Ecto neural progenitor cell (in vitro differentiated cells): ENCODE data around the gene GTSE1.
"Not testable (repeated sequence)": the region's sequence is repeated elsewhere in the genome, so short reads cannot be mapped to it uniquely, and the experiment has no call there.

Experiments
- DNase-seq: peaks from one replicate; pipeline ENCODE4 v3.0.0-alpha.2; 2018; ENCODE audit warnings: low spot score

GTSE1 gene

DNA sequence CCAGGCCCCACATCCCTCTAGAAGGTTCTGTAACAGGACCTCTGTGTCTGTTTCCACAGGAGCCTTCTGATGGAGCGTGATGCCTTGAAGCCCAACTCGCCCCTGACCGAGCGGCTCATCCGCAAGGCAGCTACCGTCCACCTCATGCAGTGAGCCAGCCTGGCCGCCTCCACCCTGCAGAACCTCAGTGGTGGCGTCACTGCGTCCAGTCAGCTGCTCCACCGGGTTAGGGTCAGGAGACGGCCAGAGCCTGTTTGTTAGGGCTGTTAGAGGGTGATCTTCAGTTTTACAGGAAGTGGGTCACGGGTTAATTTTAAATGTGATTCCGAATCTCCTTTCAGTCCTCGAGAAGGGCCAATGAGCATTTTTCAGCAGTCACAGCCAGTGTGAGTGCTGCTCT is 3.9 kb upstream of the GTSE1 start:
- DNase-seq, result no peak

DNA sequence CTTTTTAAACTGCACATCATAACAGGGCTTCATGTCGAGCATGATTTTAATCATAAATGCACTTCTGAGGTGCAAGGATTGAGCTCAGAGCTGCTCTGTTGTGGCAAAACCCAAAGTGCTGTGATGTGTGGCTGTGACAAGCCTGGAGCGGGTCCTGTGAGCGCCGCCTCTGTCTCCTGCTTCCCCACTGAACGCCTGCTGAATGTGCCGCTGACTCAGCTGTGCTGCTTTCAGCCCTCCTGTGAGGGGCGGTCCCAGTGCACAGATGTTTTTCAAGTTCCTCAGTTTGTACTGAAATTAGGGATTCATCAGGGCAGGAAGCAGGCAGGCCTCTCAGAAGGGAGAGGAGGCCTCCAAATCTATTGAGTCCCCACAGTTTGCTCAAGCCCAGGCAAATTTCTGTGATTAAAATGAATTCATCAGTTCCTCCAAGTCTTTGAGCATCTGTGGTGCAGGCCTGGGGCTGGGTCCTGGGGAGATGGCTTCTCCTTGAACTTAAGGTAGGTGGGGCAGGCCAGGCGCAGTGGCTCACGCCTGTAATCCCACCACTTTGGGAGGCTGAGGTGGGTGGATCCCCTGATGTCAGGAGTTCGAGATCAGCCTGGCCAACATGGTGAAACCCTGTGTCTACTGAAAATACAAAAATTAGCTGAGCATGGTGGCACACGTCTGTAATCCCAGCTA is 3.0 kb upstream of the GTSE1 start:
- no peak for DNase-seq

DNA sequence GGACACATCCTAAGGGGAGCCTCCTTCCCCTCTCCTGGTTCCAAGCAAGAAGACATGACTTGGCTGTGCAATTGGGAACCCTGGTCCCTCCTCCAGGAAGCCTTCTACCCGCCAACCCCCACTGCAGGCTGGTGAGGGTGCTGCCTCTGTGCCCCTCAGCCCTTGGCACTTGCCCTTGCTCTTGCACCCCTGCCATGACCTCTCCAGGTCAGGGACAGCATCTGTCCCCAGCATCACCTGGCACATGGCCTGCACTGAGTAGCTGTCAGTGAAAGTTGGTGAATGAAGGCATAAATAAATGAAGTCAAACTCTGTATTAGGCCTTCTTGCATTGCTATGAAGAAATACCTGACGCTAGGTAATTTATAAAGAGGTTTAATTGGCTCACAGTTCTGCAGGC is 1.9 kb upstream of the GTSE1 start:
- no peak for DNase-seq

DNA sequence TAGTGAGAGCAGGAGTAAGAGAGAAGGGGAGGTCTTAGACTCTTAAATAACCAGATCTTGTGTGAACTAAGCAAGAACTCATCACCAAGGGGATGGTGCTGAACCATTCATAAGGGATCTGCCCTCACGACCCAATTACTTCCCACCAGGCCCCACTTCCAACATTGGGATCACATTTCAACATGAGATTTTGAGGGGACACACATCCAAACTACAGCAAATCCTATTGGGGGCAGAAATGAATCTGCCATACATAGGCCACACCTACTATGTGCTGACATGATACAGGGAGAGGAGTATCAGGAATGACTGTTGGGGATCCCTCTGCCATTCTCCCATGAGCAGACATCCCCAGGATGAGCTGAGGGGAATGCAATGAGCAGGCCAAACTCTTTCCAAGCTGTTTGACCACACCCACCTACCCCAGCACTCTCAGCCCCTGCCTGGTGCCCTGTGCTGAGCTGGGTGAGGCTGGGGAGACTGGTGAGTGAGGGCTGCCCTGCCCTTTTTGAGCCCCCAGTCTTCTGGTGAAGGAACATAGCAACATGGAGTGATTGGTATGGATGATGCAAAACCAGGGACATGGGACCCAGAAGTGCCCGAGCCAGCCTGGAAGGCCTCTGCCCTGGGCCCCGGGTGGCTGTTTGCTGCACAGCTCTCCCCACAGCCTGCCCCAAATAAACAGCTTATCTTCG is 1.2 kb upstream of the GTSE1 start:
- no peak for DNase-seq

DNA sequence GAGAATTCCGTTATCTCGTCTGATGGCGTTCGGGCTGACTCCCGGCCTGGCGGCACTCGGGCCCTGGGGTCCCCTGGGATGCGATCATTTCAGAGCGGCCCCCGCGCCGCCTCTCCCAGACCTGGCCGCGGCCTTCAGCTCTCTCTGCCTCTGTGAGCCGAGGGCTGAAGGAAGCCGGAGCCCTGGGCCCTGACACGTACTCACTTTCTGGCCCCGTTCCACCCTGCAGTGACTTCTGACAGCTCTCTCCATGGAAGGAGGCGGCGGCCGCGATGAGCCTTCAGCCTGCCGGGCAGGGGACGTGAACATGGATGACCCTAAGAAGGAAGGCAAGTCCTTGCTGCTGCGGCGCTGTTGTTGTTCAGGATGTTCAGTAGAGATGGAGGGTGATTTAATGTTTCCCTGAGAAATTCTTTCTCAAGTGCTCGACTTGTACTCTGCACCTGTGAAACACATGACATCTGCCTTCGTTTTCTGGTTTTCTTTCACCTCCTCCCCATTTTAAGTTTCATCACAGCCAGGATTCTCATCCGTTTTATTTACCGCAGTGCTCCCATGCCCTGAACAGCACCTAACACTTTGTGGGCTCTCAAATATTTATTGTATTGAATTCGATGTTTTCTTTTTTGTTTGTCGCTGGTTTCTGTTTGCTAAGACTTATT is 612 bp downstream of the GTSE1 start:
- no peak for DNase-seq

DNA sequence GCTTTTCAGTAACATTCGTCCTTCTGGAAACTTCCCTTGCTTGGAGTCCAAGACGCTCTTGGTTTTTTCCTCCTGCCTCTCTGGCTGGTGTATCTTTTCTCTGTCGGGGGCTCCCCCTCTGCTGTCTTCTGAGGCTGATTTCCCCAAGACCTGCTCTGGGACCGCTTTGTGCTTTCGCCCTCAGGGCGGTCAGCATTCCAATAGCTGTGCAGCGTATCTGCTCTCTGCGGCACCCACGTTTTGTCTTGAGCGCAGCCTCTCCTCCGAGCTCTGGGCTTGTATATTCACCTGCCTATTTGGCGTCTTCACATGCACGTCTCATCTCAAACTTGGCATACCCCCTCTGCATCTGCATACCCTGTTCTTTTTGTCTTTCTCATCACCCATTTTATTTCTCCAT is 2.4 kb downstream of the GTSE1 start:
- DNase-seq, result no peak

DNA sequence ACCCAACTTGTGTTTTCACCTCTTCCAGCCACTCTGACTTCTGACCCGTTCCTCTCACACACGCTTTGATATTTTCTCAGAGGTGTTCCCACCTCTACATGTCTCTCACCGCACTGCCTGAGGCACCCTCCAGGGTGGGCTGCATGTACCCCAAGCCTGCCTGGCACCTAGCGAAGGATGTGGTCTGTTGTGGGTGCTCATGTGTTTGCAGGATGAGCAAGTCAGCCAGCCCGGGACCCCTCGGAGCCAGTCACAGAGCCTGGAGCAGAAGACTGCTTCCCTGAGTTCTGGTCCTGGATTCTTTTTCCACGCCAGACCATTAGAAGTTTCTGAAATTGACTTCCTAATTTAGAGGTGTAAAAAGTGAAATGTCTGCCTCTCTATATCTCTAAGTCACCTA is 3.8 kb downstream of the GTSE1 start:
- DNase-seq, result no peak

DNA sequence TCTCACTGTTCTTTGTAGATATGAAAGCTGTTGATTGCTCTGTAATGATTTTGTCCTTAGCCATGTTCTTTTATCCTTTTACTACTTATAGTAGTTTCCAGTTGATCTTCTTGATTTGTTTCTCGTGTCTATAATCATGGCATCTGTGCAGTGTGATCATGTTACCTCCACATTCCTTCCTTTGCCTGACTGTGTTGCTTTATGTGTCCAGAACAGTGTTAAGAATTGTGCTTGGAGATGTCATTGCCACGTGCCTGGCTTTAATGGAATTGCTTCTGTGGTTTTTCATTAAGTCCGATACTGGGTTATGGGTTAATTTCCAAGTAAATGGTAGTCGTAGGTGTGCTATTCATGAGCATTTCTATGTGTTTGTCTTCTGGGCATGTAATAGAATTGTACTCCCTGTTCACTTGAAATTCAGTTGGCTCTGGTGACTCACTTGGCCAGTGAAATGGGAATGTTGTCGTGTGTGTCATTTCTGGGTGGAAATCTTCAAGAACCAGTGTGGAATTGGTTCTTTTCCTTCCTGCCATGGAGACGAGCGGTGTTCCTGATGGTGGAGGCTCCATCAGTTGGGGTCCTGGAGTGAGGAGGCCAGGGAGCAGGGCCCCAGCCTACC is 6.8 kb downstream of the GTSE1 start:
- DNase-seq, result no peak

DNA sequence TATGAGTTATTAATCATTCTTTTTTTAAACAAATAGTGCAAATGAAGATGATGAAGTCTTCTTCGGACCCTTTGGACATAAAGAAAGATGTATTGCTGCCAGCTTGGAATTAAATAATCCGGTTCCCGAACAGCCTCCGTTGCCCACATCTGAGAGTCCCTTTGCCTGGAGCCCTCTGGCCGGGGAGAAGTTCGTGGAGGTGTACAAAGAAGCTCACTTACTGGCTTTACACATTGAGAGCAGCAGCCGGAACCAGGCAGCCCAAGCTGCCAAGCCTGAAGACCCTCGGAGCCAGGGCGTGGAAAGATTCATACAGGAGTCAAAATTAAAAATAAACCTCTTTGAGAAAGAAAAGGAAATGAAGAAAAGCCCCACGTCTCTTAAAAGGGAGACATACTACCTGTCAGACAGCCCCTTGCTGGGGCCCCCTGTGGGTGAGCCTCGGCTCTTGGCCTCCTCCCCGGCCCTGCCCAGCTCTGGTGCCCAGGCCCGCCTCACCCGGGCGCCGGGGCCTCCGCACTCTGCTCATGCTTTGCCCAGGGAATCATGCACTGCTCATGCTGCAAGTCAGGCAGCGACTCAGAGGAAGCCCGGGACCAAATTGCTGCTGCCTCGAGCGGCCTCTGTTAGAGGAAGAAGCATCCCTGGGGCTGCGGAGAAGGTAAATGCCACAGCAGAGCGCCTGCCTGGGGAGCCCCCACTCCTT is 11.8 kb downstream of the GTSE1 start:
- no peak for DNase-seq

DNA sequence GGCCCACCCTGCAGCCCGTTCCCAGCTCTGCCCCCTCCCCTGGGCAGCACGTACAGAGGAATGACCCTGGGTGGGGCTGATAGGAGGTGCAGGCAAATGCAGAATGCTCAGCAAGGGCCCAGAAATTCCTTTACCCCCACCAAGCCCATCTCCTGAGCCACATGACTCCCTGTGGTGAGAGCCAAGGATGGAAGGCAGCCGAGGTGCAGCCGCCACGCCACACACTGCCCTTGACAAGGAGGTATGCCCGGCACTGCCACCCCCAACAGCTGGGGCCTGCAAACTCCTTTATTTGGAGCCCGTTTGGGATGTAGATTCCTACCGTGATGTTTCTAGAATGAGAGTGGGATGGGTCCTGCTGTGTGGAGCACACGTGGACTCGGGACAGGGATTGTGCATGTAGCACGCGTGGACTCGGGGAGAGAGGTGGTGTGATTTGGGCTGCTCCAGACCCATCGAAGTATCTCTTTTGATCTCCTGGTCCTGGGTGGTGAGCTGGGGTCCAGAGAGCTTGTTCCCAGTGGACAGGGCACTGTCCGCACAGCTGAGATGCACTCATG is 12.9 kb downstream of the GTSE1 start:
- no peak for DNase-seq

DNA sequence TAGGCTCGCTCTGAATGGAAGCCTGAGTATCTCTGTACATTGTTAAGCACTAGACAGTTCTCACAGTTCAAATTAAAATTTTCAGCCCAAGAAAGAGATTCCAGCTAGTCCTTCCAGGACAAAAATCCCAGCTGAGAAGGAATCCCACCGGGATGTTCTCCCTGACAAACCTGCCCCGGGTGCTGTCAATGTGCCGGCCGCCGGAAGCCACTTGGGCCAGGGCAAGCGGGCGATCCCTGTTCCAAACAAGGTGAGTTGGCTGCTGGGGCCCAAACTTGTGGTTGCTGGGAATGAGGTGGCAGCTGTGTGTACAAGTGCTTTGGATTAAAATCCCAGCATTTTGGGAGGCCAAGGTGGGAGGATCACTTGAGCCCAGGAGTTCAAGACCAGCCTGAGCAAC is 15.4 kb downstream of the GTSE1 start:
- no peak for DNase-seq

DNA sequence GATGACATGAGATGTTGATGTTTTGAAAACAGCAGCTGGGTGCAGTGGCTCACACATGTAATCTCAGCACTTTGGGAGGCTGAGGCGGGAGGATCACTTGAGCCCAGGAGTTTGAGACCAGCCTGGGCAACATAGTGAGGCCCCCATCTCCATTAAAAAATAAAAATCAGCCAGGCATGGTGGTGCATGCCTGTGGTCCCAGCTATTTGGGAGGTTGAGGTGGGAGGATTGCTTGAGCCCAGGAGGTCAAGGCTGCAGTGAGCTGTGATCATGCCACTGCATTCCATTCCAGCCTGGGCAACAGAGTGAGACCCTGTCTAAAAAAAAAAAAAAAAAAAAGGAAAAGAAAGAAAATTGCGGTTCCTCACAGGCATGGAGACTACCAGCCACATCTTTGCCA is 16.2 kb downstream of the GTSE1 start:
- DNase-seq, result not testable (repeated sequence)

DNA sequence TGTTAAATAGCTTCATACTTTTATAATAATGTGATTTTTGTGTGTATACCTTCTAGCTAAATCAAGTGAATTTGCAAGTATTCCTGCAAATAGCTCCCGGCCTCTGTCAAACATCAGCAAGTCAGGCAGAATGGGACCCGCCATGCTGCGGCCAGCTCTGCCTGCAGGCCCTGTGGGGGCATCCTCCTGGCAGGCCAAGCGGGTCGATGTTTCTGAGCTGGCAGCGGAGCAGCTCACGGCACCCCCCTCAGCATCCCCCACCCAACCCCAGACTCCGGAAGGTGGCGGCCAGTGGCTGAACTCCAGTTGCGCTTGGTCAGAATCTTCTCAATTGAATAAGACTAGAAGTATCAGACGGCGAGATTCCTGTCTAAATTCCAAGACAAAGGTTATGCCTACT is 19.3 kb downstream of the GTSE1 start:
- DNase-seq, result no peak

DNA sequence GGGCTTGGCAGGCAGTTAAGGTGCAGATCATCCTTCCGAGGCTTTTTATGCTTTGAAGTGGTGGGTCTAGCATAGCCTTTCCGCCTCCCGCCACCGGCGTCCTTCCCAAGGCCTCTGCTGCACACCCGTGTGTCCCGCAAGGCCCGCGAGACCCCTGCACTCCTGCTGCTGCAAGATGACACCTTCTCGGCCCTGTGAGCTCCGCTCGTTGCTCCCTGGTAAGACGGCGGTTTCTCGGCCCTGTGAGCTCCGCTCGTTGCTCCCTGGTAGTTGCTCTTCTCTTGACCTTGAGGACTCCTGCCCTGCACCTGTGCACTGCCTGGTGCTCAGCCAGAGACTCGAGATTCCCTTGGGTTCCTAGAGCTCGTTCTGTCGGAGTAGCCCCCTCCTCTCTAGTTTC is 21.0 kb downstream of the GTSE1 start:
- no peak for DNase-seq

DNA sequence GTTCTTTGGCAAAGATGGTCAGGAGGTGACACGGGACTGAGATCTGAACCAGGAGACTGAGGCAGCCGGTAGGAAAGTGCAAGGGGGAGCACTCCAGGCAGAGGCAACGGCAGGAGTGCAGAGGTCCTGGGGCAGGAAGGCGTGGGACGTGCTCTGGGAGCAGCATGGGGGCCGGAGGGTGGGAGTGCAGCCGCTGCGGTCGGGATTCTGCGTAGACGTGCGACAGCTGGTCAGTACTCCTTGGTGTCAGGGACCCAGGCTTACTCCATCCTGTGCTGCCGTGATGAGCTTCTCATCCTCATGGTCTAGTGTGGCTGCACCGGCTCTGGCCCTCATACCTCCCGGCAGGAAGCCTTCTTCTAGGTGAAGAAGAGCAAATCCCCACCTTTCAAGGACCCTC is 21.9 kb downstream of the GTSE1 start:
- DNase-seq, result no peak

DNA sequence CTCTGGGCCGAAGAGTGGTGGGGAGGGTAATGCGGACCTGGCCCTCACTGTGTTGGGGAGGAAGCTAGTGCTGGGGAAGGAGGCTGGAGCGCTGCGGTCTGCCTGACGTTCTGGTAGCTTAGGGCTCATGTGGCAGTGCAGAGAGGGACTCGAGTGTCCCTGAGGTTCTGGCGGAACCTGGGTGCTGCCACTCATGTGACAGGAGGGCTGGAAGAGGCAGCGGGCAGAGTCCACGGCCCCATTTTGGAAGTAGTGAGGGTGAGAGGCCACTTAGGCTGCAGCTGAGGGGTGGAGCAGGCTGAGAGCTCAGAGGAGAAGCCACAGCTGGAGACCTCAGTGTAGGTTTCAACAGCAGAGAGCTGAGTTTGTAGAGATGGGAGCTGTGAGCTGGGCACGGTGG is 22.6 kb downstream of the GTSE1 start:
- DNase-seq, result no peak

DNA sequence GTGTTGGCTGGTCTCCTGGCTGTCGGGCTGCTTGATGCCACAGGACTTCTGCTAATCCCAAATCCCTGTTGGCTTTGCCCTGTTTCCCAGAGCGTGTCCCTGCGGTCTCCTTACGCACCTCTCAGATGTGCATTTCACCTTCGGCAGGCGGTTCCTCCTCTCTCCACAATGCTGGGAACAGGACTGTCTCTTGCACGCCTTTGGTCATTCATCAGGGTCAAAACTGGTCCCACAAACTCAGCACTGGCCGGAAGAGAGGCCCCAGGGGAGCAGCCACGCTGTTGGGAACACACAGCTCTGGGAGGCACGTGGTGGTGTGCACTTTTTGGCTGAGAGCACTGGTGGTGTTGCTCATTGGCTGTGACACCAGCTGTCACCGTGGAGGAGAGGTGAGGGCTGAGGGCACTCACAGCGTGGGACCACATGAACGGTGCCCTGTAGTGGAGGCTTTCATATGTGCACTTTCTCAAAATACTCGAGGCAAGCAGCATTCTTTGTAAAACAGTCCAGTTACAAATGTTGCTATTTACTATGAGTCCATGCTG is 23.6 kb downstream of the GTSE1 start:
- DNase-seq, result no peak

DNA sequence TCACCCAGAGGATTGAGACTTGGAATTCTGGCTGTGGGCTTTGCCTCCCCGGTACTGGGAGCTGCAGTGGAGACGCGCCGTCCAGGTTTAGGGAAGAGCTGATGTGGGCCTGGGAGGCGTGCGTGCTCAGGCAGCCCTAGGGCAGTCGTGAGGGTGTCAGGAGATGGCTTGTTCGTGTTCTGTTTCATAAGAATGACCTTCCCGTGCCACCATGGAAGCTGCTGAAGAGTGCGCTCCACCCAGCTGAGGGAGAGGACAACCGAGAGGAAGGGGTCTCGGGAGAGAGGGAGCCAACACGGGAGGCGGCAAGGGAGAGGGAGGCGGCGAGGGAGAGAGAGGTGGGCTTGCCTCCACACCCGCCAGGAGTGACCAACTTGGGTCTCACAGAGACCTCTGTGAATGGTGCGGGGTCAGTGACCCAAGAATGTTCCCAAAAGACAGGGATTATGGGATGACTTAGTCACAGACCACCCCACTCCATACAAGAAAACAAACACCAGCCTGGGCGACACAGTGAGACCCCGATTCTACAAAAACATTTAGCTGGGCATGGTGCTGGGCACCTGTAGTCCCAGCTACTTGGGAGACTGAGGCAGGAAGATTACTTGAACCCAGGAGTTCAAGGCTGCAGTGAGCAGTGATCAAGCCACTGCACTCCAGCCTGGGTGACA is 24.2 kb downstream of the GTSE1 start:
- DNase-seq, result no peak

DNA sequence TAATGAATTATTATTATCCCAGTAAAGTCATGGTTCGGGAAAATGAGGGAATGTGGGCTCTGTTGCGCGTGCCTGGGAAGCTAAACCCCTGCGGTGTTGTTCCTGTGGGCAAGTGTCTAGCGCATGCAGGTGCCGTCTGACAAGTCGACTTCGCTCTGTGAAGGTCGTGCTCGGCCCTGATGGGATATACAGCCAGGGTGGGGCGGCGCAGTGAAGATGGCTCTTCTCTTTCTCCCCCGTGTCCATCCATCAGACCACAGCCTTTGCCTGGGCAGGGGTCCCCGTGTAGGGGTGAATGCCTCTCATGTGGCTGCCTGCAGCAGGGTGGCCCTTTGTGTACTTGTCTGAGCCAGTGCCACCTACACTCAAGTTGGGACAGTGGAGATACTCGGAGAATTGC is 26.0 kb downstream of the GTSE1 start:
- no peak for DNase-seq

DNA sequence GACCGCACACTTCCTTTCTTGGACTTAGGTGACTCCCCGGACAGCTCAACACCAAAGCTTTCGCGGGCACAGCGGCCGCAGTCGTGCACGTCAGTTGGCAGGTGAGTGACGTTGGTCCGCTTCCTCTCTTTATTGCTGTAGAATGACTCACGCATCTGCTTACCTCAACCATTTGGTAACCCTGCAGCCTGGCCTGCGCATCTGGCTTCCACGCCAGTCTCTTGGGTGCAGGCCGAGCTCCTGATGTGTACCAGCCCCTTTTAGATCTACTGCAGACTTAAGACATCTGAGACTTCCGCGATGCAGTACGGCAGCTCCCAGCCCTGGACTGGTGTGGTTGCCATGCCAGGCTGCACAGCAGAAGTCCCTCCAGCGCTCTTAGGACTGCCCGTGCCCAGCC is 26.5 kb downstream of the GTSE1 start:
- no peak for DNase-seq

DNA sequence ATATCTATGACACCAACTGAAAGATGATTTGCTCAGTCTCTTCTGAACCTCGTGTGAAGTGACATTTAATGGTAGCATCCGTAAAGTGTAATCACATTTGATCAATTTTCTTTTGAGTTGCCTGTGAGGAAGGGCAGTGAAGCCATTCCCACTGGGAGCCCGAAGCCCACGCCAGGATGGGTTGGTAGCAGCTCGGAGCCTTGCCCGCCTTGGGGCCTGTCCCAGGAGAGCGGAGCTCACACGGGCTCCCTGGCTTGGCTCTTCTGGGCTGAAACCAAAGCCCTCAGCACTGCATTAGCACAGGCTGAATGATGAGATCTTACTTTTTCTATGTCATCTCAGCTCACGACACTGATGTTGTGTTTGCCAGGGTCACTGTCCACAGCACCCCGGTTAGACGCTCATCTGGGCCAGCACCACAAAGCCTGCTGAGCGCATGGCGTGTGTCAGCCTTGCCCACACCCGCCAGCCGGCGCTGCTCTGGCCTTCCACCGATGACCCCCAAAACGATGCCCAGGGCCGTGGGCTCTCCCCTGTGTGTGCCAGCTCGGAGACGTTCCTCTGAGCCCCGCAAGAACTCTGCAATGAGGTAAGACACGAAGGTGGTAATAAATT is 29.5 kb downstream of the GTSE1 start:
- no peak for DNase-seq
